Measurements from ENCODE around the gene PTTG1IP.

DNA sequence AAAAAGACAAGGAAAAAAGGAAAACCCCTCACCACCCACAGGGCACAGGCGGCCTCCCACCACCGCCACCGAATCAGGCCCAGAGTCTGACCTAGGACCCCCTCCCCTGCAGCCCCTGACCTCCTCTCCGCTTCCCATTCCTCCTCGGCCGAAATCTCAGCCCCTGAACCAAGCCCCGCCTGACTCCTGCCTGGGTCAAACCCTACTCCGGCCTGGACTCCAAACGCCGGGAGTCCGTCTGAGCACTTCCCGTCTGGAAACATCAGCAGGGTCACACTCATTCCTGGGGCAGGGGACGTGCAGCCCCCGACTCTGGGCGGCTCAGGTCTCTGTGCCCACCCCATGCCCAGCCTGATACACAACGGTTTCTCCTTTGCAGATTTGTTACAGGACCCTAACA, 29.2 kb downstream of the PTTG1IP start:
- no peak for TF ChIP-seq POLR2A (IDR thresholded peaks at IDR 0.05; ENCODE audit: low read depth, low read length)
- TF ChIP-seq, protein P1, sequence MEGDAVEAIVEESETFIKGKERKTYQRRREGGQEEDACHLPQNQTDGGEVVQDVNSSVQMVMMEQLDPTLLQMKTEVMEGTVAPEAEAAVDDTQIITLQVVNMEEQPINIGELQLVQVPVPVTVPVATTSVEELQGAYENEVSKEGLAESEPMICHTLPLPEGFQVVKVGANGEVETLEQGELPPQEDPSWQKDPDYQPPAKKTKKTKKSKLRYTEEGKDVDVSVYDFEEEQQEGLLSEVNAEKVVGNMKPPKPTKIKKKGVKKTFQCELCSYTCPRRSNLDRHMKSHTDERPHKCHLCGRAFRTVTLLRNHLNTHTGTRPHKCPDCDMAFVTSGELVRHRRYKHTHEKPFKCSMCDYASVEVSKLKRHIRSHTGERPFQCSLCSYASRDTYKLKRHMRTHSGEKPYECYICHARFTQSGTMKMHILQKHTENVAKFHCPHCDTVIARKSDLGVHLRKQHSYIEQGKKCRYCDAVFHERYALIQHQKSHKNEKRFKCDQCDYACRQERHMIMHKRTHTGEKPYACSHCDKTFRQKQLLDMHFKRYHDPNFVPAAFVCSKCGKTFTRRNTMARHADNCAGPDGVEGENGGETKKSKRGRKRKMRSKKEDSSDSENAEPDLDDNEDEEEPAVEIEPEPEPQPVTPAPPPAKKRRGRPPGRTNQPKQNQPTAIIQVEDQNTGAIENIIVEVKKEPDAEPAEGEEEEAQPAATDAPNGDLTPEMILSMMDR (conservative IDR thresholded peaks at IDR 0.05; ENCODE audit: low read depth, low read length) = no peak
- TF ChIP-seq, protein P2, sequence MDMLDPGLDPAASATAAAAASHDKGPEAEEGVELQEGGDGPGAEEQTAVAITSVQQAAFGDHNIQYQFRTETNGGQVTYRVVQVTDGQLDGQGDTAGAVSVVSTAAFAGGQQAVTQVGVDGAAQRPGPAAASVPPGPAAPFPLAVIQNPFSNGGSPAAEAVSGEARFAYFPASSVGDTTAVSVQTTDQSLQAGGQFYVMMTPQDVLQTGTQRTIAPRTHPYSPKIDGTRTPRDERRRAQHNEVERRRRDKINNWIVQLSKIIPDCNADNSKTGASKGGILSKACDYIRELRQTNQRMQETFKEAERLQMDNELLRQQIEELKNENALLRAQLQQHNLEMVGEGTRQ (IDR thresholded peaks at IDR 0.05; ENCODE audit: low read depth, low read length) = no peak
- TF ChIP-seq SMC3 (IDR thresholded peaks at IDR 0.05; ENCODE audit: low read depth, low read length) = no peak
- no peak for TF ChIP-seq CHD1 (IDR thresholded peaks at IDR 0.05; ENCODE audit: low read depth, low read length)
- no peak for TF ChIP-seq CEBPB (IDR thresholded peaks at IDR 0.05; ENCODE audit: low read depth, low read length)
- no peak for TF ChIP-seq MAZ (IDR thresholded peaks at IDR 0.05; ENCODE audit: borderline replicate concordance, low read depth, low read length)
- TF ChIP-seq, protein P3, sequence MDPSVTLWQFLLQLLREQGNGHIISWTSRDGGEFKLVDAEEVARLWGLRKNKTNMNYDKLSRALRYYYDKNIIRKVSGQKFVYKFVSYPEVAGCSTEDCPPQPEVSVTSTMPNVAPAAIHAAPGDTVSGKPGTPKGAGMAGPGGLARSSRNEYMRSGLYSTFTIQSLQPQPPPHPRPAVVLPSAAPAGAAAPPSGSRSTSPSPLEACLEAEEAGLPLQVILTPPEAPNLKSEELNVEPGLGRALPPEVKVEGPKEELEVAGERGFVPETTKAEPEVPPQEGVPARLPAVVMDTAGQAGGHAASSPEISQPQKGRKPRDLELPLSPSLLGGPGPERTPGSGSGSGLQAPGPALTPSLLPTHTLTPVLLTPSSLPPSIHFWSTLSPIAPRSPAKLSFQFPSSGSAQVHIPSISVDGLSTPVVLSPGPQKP (IDR thresholded peaks at IDR 0.05; ENCODE audit: borderline replicate concordance, low read depth, low read length) = no peak
- TF ChIP-seq FOS (IDR thresholded peaks at IDR 0.05; ENCODE audit: low read depth, low read length) = no peak

All from IMR-90 (cell line).